HG03025 (cell line): Measurements from ENCODE around the gene TAX1BP3.
"Not testable (repeated sequence)": the region's sequence is repeated elsewhere in the genome, so short reads cannot be mapped to it uniquely, and the experiment has no call there.

Source experiments
- ATAC-seq: cut with Tn5 transposase; IDR thresholded peaks from one replicate; pipeline ENCODE4 v1.9.1; 2021; ENCODE audit warnings: mild to moderate bottlenecking, moderate library complexity; ENCODE audit not compliant: unreplicated experiment, low FRiP score

Gene TAX1BP3

GRCh38 chr17:3668279-3669084, at the start of gene TAX1BP3, which contains the start of gene EMC6:
Gene TAX1BP3, minus strand, starts transcription at chr17:3668578. Its CDS starts 52 bp downstream, at chr17:3668526.
Gene EMC6, plus strand, starts transcription at chr17:3668812. Its CDS starts 335 bp downstream, at chr17:3669147.
- ATAC-seq, result peak; percentile 72

GRCh38 chr17:3715296-3715695, 46.9 kb upstream of the TAX1BP3 start:
- no peak for ATAC-seq

- ATAC-seq, result no peak
Observed at GRCh38 chr17:3712811-3713463, 44.6 kb upstream of the TAX1BP3 start.

- ATAC-seq, result peak; percentile 92
Observed at GRCh38 chr17:3710951-3711383, 42.6 kb upstream of the TAX1BP3 start.

GRCh38 chr17:3708366-3708765, 40.0 kb upstream of the TAX1BP3 start:
- no peak for ATAC-seq

- ATAC-seq, result not testable (repeated sequence)
Observed at GRCh38 chr17:3705718-3705984, 37.3 kb upstream of the TAX1BP3 start.

- ATAC-seq, result no peak
Observed at GRCh38 chr17:3704931-3705717, 36.7 kb upstream of the TAX1BP3 start.

- ATAC-seq, result not testable (repeated sequence)
Observed at GRCh38 chr17:3702041-3702539, 33.7 kb upstream of the TAX1BP3 start.

- ATAC-seq, result no peak
Observed at GRCh38 chr17:3699951-3700350, 31.6 kb upstream of the TAX1BP3 start.

- ATAC-seq, result no peak
Observed at GRCh38 chr17:3698139-3698538, 29.8 kb upstream of the TAX1BP3 start.

GRCh38 chr17:3697103-3697476, 28.7 kb upstream of the TAX1BP3 start:
- ATAC-seq, result no peak

GRCh38 chr17:3695723-3696411, 27.5 kb upstream of the TAX1BP3 start, which contains the start of gene P2RX5:
Gene P2RX5, minus strand, starts transcription at chr17:3696155. Its CDS starts 150 bp downstream, at chr17:3696005.
- ATAC-seq, result no peak

- no peak for ATAC-seq
Observed at GRCh38 chr17:3695129-3695722, 26.8 kb upstream of the TAX1BP3 start.

GRCh38 chr17:3693829-3694231, 25.5 kb upstream of the TAX1BP3 start:
- no peak for ATAC-seq

GRCh38 chr17:3693141-3693540, 24.8 kb upstream of the TAX1BP3 start:
- ATAC-seq, result no peak

GRCh38 chr17:3692346-3692745, 24.0 kb upstream of the TAX1BP3 start:
- ATAC-seq, result no peak

GRCh38 chr17:3691617-3692067, 23.3 kb upstream of the TAX1BP3 start:
- no peak for ATAC-seq

- ATAC-seq, result no peak
Observed at GRCh38 chr17:3690094-3690715, 21.8 kb upstream of the TAX1BP3 start.
